GM12878 (cell line): ENCODE results near the gene CYP46A1. TPM values are rescaled to one million over a fixed set of nuclear protein-coding genes. Genes with fewer than 3 reads are reported as not detected.

Experiments used
- ATAC-seq: fragments of 200-7000 bp; cut with Tn5 transposase; 3 replicates; pipeline ENCODE4 v1.9.1; 2020; ENCODE audit warnings: mild to moderate bottlenecking, moderate library complexity
- BruUV-seq: library from RNA; stranded (reverse); fragments of 400-500 nt; replicated peaks from 2 replicates; lab custom pipeline; 2021; lab: Mats Ljungman, UMichigan
- CTCF ChIA-PET: fragments of 300-600 bp; sonication (Branson Sonifier 250); formaldehyde crosslinking; extraction: SDS; loops from one replicate; lab custom pipeline; 2021; ENCODE audit warnings: inconsistent platforms; lab: Yijun Ruan, JAX
- POLR2A ChIA-PET: fragments of 350-600 bp; formaldehyde crosslinking; extraction: SDS; loops from one replicate; lab custom pipeline; 2021; ENCODE audit warnings: inconsistent platforms; lab: Charles Lee
- RAD21 ChIA-PET: fragments of 300-600 bp; sonication (Branson Sonifier 250); formaldehyde crosslinking; loops from one replicate; lab custom pipeline; 2023; ENCODE audit warnings: antibody characterized with exemption; ENCODE audit not compliant: unreplicated experiment; lab: Charles Lee
- SMC1A ChIA-PET: fragments of 300-600 bp; sonication (Branson Sonifier 250); formaldehyde crosslinking; loops from one replicate; lab custom pipeline; 2023; ENCODE audit not compliant: unreplicated experiment, uncharacterized antibody; lab: Charles Lee
- DNase-seq: peaks from one replicate; pipeline ENCODE4 v3.0.0-alpha.2; 2011; ENCODE audit warnings: low read depth, low spot score
- FAIRE-seq: peaks from 3 replicates; lab custom pipeline; 2011; peaks lifted over from hg19 to GRCh38; lab: Jason Lieb, UNC
- H2AFZ ChIP-seq: 2 replicates; pipeline ENCODE4 v1.6.0; 2011; ENCODE audit warnings: low read depth, low read length, control low read depth; ENCODE audit not compliant: control insufficient read depth
- H3K27ac ChIP-seq: 2 replicates; pipeline ENCODE4 v1.5.1; 2011; ENCODE audit warnings: control low read depth; ENCODE audit not compliant: control insufficient read depth, insufficient read depth
- H3K27me3 ChIP-seq, 2 experiments: replicated peaks in 1 of 2; 2 replicates each; pipeline versions ENCODE4 v1.6.0 to v1.6.1; 2011; ENCODE audit warnings: low read length in 1 of 2; ENCODE audit not compliant: control insufficient read depth in 2 of 2, insufficient read depth in 2 of 2
- H3K36me3 ChIP-seq, 2 experiments: 2 replicates each; pipeline ENCODE4 v1.5.1; 2011; ENCODE audit warnings: low read length in 1 of 2; ENCODE audit not compliant: control insufficient read depth in 2 of 2, insufficient read depth in 2 of 2
- H3K4me1 ChIP-seq: 2 replicates; pipeline ENCODE4 v1.6.1; 2011; ENCODE audit warnings: mild to moderate bottlenecking, low read length, moderate library complexity, mixed read lengths; ENCODE audit not compliant: control insufficient read depth, insufficient read depth
- H3K4me2 ChIP-seq: 2 replicates; pipeline ENCODE4 v1.6.0; 2011; ENCODE audit warnings: control low read depth; ENCODE audit not compliant: control insufficient read depth, insufficient read depth
- H3K4me3 ChIP-seq: fragments of 200-600 bp; sonication (generic); 2 replicates; pipeline ENCODE4 v1.5.1; 2016
- H3K79me2 ChIP-seq: 2 replicates; pipeline ENCODE4 v1.6.0; 2011; ENCODE audit warnings: low read length; ENCODE audit not compliant: control insufficient read depth, insufficient read depth
- H3K9ac ChIP-seq: 2 replicates; pipeline ENCODE4 v1.8.0; 2011; ENCODE audit warnings: low read length, control low read depth, mixed read lengths; ENCODE audit not compliant: control insufficient read depth, insufficient read depth
- H3K9me3 ChIP-seq: replicated peaks from 3 replicates; pipeline ENCODE4 v1.5.1; 2011; ENCODE audit warnings: mild to moderate bottlenecking, low read length; ENCODE audit not compliant: control insufficient read depth, insufficient read depth
- H4K20me1 ChIP-seq: 2 replicates; pipeline ENCODE4 v1.6.0; 2011; ENCODE audit not compliant: control insufficient read depth, insufficient read depth
- ATF7 ChIP-seq: fragments of 450-650 bp; IDR thresholded peaks from 2 replicates; pipeline ENCODE4 v1.6.1; 2016; ENCODE audit warnings: low read depth, mild to moderate bottlenecking
- CBFB ChIP-seq: IDR thresholded peaks from 2 replicates; pipeline ENCODE4 v1.6.1; 2016; ENCODE audit warnings: antibody characterized with exemption, low read depth
- CREB1 ChIP-seq: IDR thresholded peaks from 2 replicates; pipeline ENCODE4 v1.6.1; 2012; ENCODE audit warnings: low read depth, mild to moderate bottlenecking, inconsistent platforms
- CREM ChIP-seq: IDR thresholded peaks from 2 replicates; pipeline ENCODE4 v1.6.1; 2014; ENCODE audit warnings: antibody characterized with exemption, low read depth
- E4F1 ChIP-seq: fragments of 450-650 bp; IDR thresholded peaks from 2 replicates; pipeline ENCODE4 v1.6.1; 2018; ENCODE audit warnings: borderline replicate concordance, mild to moderate bottlenecking; ENCODE audit not compliant: partially characterized antibody
- GATAD2B ChIP-seq: fragments of 450-650 bp; conservative IDR thresholded peaks from 2 replicates; pipeline ENCODE4 v1.6.1; 2017; ENCODE audit warnings: low read depth, mild to moderate bottlenecking, moderate library complexity
- HDGF ChIP-seq: fragments of 450-650 bp; IDR thresholded peaks from 2 replicates; pipeline ENCODE4 v1.6.1; 2016; ENCODE audit warnings: antibody characterized with exemption
- JUND ChIP-seq: IDR thresholded peaks from 2 replicates; pipeline ENCODE4 v1.6.1; 2012; ENCODE audit warnings: low read depth, mild to moderate bottlenecking, low read length, improper control_type of control experiment, moderate library complexity
- NBN ChIP-seq: fragments of 450-650 bp; IDR thresholded peaks from 2 replicates; pipeline ENCODE4 v1.6.1; 2016
- POLR2AphosphoS2 ChIP-seq: IDR thresholded peaks from 2 replicates; pipeline ENCODE4 v1.6.1; 2011; ENCODE audit warnings: low read depth, mild to moderate bottlenecking, low read length, improper control_type of control experiment, moderate library complexity
- POU2F2 ChIP-seq: IDR thresholded peaks from 3 replicates; pipeline ENCODE4 v1.6.1; 2011; ENCODE audit warnings: low read depth, mild to moderate bottlenecking, low read length, borderline replicate concordance
- RAD51 ChIP-seq: fragments of 450-650 bp; IDR thresholded peaks from 2 replicates; pipeline ENCODE4 v1.6.1; 2016; ENCODE audit warnings: moderate library complexity, mild to moderate bottlenecking, inconsistent platforms
- RELA ChIP-seq: fragments of 450-650 bp; IDR thresholded peaks from 2 replicates; pipeline ENCODE4 v1.8.0; 2014; ENCODE audit warnings: borderline replicate concordance; ENCODE audit not compliant: partially characterized antibody
- SPI1 ChIP-seq: IDR thresholded peaks from 2 replicates; pipeline ENCODE4 v1.6.1; 2011; ENCODE audit warnings: low read depth, mild to moderate bottlenecking, low read length, moderate library complexity, borderline replicate concordance; ENCODE audit not compliant: insufficient read depth
- WRNIP1 ChIP-seq: IDR thresholded peaks from 2 replicates; pipeline ENCODE4 v1.6.1; 2011; ENCODE audit warnings: low read depth, low read length, improper control_type of control experiment, borderline replicate concordance
- ZNF622 ChIP-seq: fragments of 450-650 bp; IDR thresholded peaks from 2 replicates; pipeline ENCODE4 v1.6.1; 2017; ENCODE audit warnings: mild to moderate bottlenecking, inconsistent platforms
- WGBS: methylation state at CpG from one replicate; pipeline ENCODE4 v1.1.6; 2016; ENCODE audit warnings: low lambda C conversion rate; ENCODE audit not compliant: insufficient replicate concordance, insufficient coverage; ENCODE audit errors: missing lambda C conversion rate; 5-methylcytosine and 5-hydroxymethylcytosine counted together
- in situ Hi-C: fragments of 300-500 bp; cut with MboI; formaldehyde crosslinking; loops from 9 replicates; pipeline ENCODE4 v1.14.3; 2018; ENCODE audit warnings: mixed read lengths
- intact Hi-C: fragments of 100-400 bp; cut with micrococcal nuclease; formaldehyde crosslinking; loops from one replicate; pipeline ENCODE4 v1.14.2; 2022; ENCODE audit not compliant: unreplicated experiment
- polyA plus RNA-seq, 11 experiments: library from polyadenylated mRNA; depleted of rRNA in 4 of 11; unstranded in 6 of 11; stranded (reverse) in 5 of 11; fragments of >200 nt; fragmentation: Nextera tagmentation in 4 of 11; fragmentation: Illumina TruSeq in 1 of 11; extraction: Ambion mirVana in 4 of 11; extraction: Trizol in 1 of 11; gene quantifications; 1 replicate in 1 of 11; 2 replicates in 10 of 11; pipeline versions ENCODE4 v1.2.1 to v1.2.3, GENCODE V29; 2011 to 2016; ENCODE audit warnings: inconsistent platforms in 2 of 11, missing spikeins in 2 of 11, low read depth in 1 of 11
- total RNA-seq, 4 experiments: library from RNA; depleted of rRNA in 3 of 4; stranded (reverse); fragments of >200 nt in 3 of 4; fragmentation: Illumina TruSeq in 1 of 4; extraction: Trizol in 1 of 4; gene quantifications; 2 replicates each; pipeline versions ENCODE4 v1.2.1 to v1.2.3, GENCODE V29; 2013 to 2021

CYP46A1 gene
- total and polyA plus RNA-seq, 10 of the 15 experiments (the other 5 are each of a cell fraction or from before 2014, with no cell fraction given) = 0.04 to 0.11 TPM; not detected in 8

GRCh38 chr14:99698642-99699041, 14.5 kb downstream of the CYP46A1 start:
- Histone ChIP-seq H4K20me1 (no peaks in the 10 kb centered on the region), H3K9ac (no peak overlapping the region), H3K79me2 (no peaks in the 10 kb centered on the region), H3K4me2 (no peak overlapping the region), H3K4me3 (no peak overlapping the region), H3K4me1 (no peaks in the 10 kb centered on the region), H3K27ac (no peak overlapping the region), H2AFZ (no peak overlapping the region), H3K27me3 (no peaks in the 10 kb centered on the region; a peak in 1 of 4 replicates), H3K9me3 (peaks cover 2% of the 10 kb centered on the region; the same call in 1 of the 3 replicates), H3K36me3 (no peaks in the 10 kb centered on the region)
- in situ Hi-C loops (no loop called here), intact Hi-C loops (no loop called here)
- BruUV-seq = no TSS peak
- 41% methylated on average over 5 of the region's 5 CpGs for WGBS
- DNase-seq = no peak
- ATAC-seq = no peak
- TF ChIP-seq GATAD2B (no peak), WRNIP1 (no peak), POU2F2 (no peak), SPI1 (no peak), ATF7 (no peak), JUND (no peak), ZNF622 (no peak), CBFB (no peak), NBN (no peak), HDGF (no peak), RAD51 (no peak), CREM (no peak), E4F1 (no peak), RELA (no peak), CREB1 (no peak), POLR2AphosphoS2 (no peak)
- ChIA-PET SMC1A (no interaction called here), RAD21 (no interaction called here), CTCF (interaction anchor here (1.6 kb wide), 1 partner anchor 12 kb away, joined by 3 read pairs; no protein-coding TSS in a partner anchor), POLR2A (no interaction called here)
- no peak for FAIRE-seq
